Kidney (tissue), 14 donors: Measurements from ENCODE around the gene FAM110D. TPM values are rescaled to one million over a fixed set of nuclear protein-coding genes. Genes with fewer than 3 reads are reported as not detected.

ENCODE experiments used
- DNase-seq, 5 donors: peaks; one replicate each; pipeline ENCODE4 v3.0.0-alpha.2; 2013 to 2020
- FAIRE-seq: peaks from 2 replicates; lab custom pipeline; 2012; peaks lifted over from hg19 to GRCh38; lab: Jason Lieb, UNC
- H3K27ac ChIP-seq, 2 donors: one replicate each; pipeline ENCODE4 v1.7.0; 2013; ENCODE audit warnings: low read depth in 2 of 2, low read length in 2 of 2, inconsistent platforms in 1 of 2
- H3K27me3 ChIP-seq: one replicate; pipeline ENCODE4 v1.7.1; 2013; ENCODE audit warnings: low read length, inconsistent platforms; ENCODE audit not compliant: control insufficient read depth, insufficient read depth
- H3K36me3 ChIP-seq, 3 donors: one replicate each; pipeline versions ENCODE4 v1.7.0 to v1.7.1; 2013; ENCODE audit warnings: low read length in 3 of 3, control low read depth in 1 of 3, inconsistent platforms in 1 of 3; ENCODE audit not compliant: insufficient read depth in 3 of 3, control insufficient read depth in 2 of 3
- H3K4me1 ChIP-seq, 3 donors: one replicate each; pipeline versions ENCODE4 v1.7.0 to v1.7.1; 2013; ENCODE audit warnings: low read length in 3 of 3, inconsistent platforms in 1 of 3, low read depth in 1 of 3; ENCODE audit not compliant: control insufficient read depth in 2 of 3, insufficient read depth in 2 of 3
- H3K4me3 ChIP-seq, 3 donors: one replicate each; pipeline versions ENCODE4 v1.7.0 to v1.8.1; 2013; ENCODE audit warnings: low read length in 3 of 3, control low read depth in 1 of 3, inconsistent platforms in 1 of 3
- H3K9ac ChIP-seq, 3 donors: one replicate each; pipeline versions ENCODE4 v1.7.0 to v1.7.1; 2013; ENCODE audit warnings: low read length in 3 of 3, control low read depth in 1 of 3, inconsistent platforms in 1 of 3
- H3K9me3 ChIP-seq, 3 donors: one replicate each; pipeline versions ENCODE4 v1.7.0 to v1.7.1; 2013; ENCODE audit warnings: low read length in 3 of 3, control low read depth in 1 of 3, inconsistent platforms in 1 of 3; ENCODE audit not compliant: control insufficient read depth in 2 of 3, insufficient read depth in 1 of 3
- intact Hi-C: fragments of 100-400 bp; cut with DNase I; formaldehyde crosslinking; loops from one replicate; pipeline ENCODE4 v1.11.1; 2022
- polyA plus RNA-seq: library from polyadenylated mRNA; stranded (reverse); fragments of 350-450 nt; fragmentation: Illumina TruSeq; extraction: RNeasy Lipid Tissue Mini Kit (QIAGEN cat#74804); gene quantifications from one replicate; pipeline ENCODE4 v1.2.3, GENCODE V29; 2014; ENCODE audit warnings: low read depth, low replicate concordance; ENCODE audit not compliant: insufficient read depth
- total RNA-seq: library from RNA; stranded (reverse); fragmentation: NEBNext Ultra II Directional; extraction: Animal tissue kit (Norgen Biotek cat#: 25700); gene quantifications from one replicate; pipeline ENCODE4 v1.2.1, GENCODE V29; 2021
- TF ChIP-seq, protein P1 (sequence below): IDR thresholded peaks from 3 replicates; pipeline ENCODE4 v1.5.1; 2012; ENCODE audit warnings: mild to moderate bottlenecking, moderate library complexity, borderline replicate concordance; ENCODE audit not compliant: insufficient read depth; ENCODE audit errors: extremely low read depth
- donor health status: control.
- donor health status: control.
- donor health status: control.
- donor health status: control.
- donor health status: control.
- donor health status: DM: yes; HTN: yes; CAD: no.
- donor health status: Normal renal cell carcinoma (clear cell type).

FAM110D gene
- total and polyA plus RNA-seq, 2 donors from 2014 or later: 4.2 to 8.1 TPM

DNA sequence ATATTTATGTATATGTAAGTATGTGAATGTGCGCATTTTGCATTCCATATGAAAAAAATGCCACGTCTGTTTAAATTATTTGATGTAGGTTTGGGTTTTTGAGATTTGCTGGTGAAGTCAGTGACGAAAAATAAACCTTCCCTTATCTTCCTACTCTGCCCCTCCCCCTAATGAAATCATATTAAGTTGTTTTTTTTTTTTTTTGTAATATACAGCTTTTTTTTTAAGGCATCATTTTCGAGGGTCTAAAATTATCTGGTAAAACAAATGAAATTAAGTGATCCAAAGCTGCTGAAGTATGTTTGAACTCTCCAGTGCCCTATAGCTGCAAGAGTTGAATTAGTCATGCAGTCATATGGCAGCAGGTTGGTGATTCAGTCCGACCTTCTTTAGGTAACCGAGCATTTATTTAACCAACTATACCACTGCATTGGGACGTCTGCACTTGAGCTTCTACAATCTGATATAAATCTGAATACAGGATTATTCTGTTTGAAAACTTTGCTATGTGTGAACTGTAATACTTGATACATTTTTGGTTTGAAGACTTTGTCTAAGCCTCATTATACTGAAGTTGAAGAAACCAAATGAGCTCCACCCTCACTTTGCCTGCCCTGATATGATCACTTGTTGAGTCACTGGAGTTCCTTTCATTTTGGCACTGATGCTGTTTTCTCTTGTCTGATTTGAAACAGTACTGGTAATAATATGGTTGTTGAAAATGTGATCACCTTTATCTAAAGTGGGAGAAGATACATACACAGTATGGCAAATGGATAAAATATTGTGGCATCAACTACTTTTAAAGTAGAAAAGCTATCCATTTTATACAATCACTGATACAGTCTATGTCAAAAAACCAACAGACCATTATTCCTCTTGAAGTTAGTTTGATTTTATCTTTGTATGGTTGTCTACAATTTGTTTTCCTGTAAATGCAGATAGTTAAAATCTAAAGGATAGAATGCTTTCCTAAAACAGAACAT is 35.6 kb upstream of the FAM110D start:
- DNase-seq (no peak), FAIRE-seq (no peak)
- TF ChIP-seq, protein P1, sequence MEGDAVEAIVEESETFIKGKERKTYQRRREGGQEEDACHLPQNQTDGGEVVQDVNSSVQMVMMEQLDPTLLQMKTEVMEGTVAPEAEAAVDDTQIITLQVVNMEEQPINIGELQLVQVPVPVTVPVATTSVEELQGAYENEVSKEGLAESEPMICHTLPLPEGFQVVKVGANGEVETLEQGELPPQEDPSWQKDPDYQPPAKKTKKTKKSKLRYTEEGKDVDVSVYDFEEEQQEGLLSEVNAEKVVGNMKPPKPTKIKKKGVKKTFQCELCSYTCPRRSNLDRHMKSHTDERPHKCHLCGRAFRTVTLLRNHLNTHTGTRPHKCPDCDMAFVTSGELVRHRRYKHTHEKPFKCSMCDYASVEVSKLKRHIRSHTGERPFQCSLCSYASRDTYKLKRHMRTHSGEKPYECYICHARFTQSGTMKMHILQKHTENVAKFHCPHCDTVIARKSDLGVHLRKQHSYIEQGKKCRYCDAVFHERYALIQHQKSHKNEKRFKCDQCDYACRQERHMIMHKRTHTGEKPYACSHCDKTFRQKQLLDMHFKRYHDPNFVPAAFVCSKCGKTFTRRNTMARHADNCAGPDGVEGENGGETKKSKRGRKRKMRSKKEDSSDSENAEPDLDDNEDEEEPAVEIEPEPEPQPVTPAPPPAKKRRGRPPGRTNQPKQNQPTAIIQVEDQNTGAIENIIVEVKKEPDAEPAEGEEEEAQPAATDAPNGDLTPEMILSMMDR: no peak
- no peaks in the 10 kb centered on the region for H3K9me3 ChIP-seq
- no peaks in the 10 kb centered on the region for H3K27me3 ChIP-seq
- H3K36me3 ChIP-seq: peaks cover 0 to 5% (median 2%) of the 10 kb centered on the region in 3 donors
- intact Hi-C loops: no loop called here
- no peak overlapping the region for H3K9ac ChIP-seq
- no peak overlapping the region for H3K27ac ChIP-seq
- H3K4me3 ChIP-seq: no peak overlapping the region
- H3K4me1 ChIP-seq: peaks cover 0 to 10% (median 2%) of the 10 kb centered on the region in 3 donors

GRCh38 chr1:26124418-26125331 is 34.2 kb upstream of the FAM110D start:
- peaks cover 0 to 10% (median 2%) of the 10 kb centered on the region in 3 donors for H3K4me1 ChIP-seq
- TF ChIP-seq, protein P1: no peak

GRCh38 chr1:26125382-26125781 is 33.5 kb upstream of the FAM110D start:
- peak; percentile 21 for FAIRE-seq
- TF ChIP-seq, protein P1: no peak
- intact Hi-C loops: no loop called here
- Histone ChIP-seq H3K9ac (no peak overlapping the region), H3K4me1 (peaks cover 0 to 10% (median 2%) of the 10 kb centered on the region in 3 donors), H3K9me3 (no peaks in the 10 kb centered on the region), H3K27ac (no peak overlapping the region), H3K27me3 (no peaks in the 10 kb centered on the region), H3K4me3 (no peak overlapping the region), H3K36me3 (no peaks in the 10 kb centered on the region)
- DNase-seq: no peak

More at GRCh38 chr1:26124418-26125331, 34.2 kb upstream of the FAM110D start:
- no peaks in the 10 kb centered on the region for H3K36me3 ChIP-seq
- intact Hi-C loops: no loop called here
- no peak overlapping the region for H3K9ac ChIP-seq
- no peaks in the 10 kb centered on the region for H3K9me3 ChIP-seq
- no peak for FAIRE-seq
- H3K27ac ChIP-seq: no peak overlapping the region
- no peak overlapping the region for H3K4me3 ChIP-seq
- no peak for DNase-seq
- H3K27me3 ChIP-seq: no peaks in the 10 kb centered on the region
